Panc1 (cell line): ENCODE results near the gene WIPF1.

Source experiments
- CTCF ChIP-seq: fragments of 450-650 bp; IDR thresholded peaks from 2 replicates; pipeline ENCODE4 v1.5.1; 2017; ENCODE audit warnings: mild to moderate bottlenecking
- SIN3A ChIP-seq: IDR thresholded peaks from 2 replicates; pipeline ENCODE4 v1.6.1; 2012; ENCODE audit warnings: low read depth, mild to moderate bottlenecking, low read length, moderate library complexity, borderline replicate concordance; ENCODE audit not compliant: insufficient read depth

- no peak for TF ChIP-seq SIN3A
- no peak for TF ChIP-seq CTCF
These were observed 36.9 kb downstream of the WIPF1 start for GRCh38 chr2:174560737-174561136.
